Activated CD4-positive, alpha-beta memory T cell treated with anti-CD3 and anti-CD28 coated beads for 36 hours (primary cell): ENCODE results near the gene DENND1A. TPM values are rescaled to one million over a fixed set of nuclear protein-coding genes. Genes with fewer than 3 reads are reported as not detected.

Source experiments
- CTCF ChIA-PET: fragments of 350-600 bp; sonication (Branson Sonifier 250); formaldehyde crosslinking; loops from one replicate; lab custom pipeline; 2021; ENCODE audit warnings: antibody characterized with exemption, inconsistent platforms; lab: Charles Lee
- POLR2A ChIA-PET: fragments of 350-600 bp; sonication (Branson Sonifier 250); formaldehyde crosslinking; loops from one replicate; lab custom pipeline; 2021; ENCODE audit warnings: antibody characterized with exemption; lab: Charles Lee
- DNase-seq: peaks from one replicate; pipeline ENCODE4 v3.0.0-alpha.2; 2020
- H3K27ac Mint-ChIP-seq: one replicate; pipeline ENCODE4 v1.8.0; 2021; ENCODE audit warnings: mixed read lengths
- H3K27me3 Mint-ChIP-seq: one replicate; pipeline ENCODE4 v1.8.0; 2021; ENCODE audit warnings: mixed read lengths
- H3K36me3 Mint-ChIP-seq: one replicate; pipeline ENCODE4 v1.8.0; 2021; ENCODE audit warnings: mixed read lengths
- H3K4me1 Mint-ChIP-seq: one replicate; pipeline ENCODE4 v1.8.0; 2021; ENCODE audit warnings: low read depth, mixed read lengths
- H3K4me3 Mint-ChIP-seq: one replicate; pipeline ENCODE4 v1.8.0; 2021; ENCODE audit warnings: mild to moderate bottlenecking, mixed read lengths
- H3K9me3 Mint-ChIP-seq: one replicate; pipeline ENCODE4 v1.8.0; 2021; ENCODE audit warnings: mixed read lengths
- intact Hi-C: fragments of 100-400 bp; cut with micrococcal nuclease; formaldehyde crosslinking; loops from one replicate; pipeline ENCODE4 v1.15.1; 2023
- total RNA-seq, 2 experiments: library from RNA; stranded (reverse); gene quantifications; one replicate each; pipeline ENCODE4 v1.2.3, GENCODE V29; 2021

Gene DENND1A
- total RNA-seq, 2 experiments from 2014 or later, result 17.3 to 18.0 TPM

GRCh38 chr9:123390337-123391135, 539.4 kb downstream of the DENND1A start:
- Mint-ChIP-seq H3K4me3 (no peak overlapping the region), H3K36me3 (no peaks in the 10 kb centered on the region), H3K4me1 (no peaks in the 10 kb centered on the region), H3K27me3 (no peaks in the 10 kb centered on the region), H3K9me3 (peaks cover 2% of the 10 kb centered on the region), H3K27ac (no peak overlapping the region)
- intact Hi-C loops, result no loop called here
- POLR2A ChIA-PET, result no interaction called here
- no peak for DNase-seq
- CTCF ChIA-PET, result no interaction called here

- Mint-ChIP-seq H3K36me3 (no peaks in the 10 kb centered on the region), H3K4me1 (no peaks in the 10 kb centered on the region), H3K27me3 (no peaks in the 10 kb centered on the region), H3K9me3 (peaks cover 2% of the 10 kb centered on the region), H3K4me3 (no peak overlapping the region), H3K27ac (no peak overlapping the region)
- ChIA-PET CTCF (interaction anchor here (0.6 kb wide), 1 partner anchor 399 kb away, joined by 3 read pairs; no protein-coding TSS in a partner anchor), POLR2A (no interaction called here)
- intact Hi-C loops, result no loop called here
- no peak for DNase-seq
These were observed 540.2 kb downstream of the DENND1A start for GRCh38 chr9:123389698-123390097.

GRCh38 chr9:123389070-123389469, 540.9 kb downstream of the DENND1A start:
- H3K4me3 Mint-ChIP-seq, result no peak overlapping the region

GRCh38 chr9:123387686-123388085, 542.2 kb downstream of the DENND1A start:
- no peaks in the 10 kb centered on the region for H3K4me1 Mint-ChIP-seq
- intact Hi-C loops, result no loop called here
- H3K27me3 Mint-ChIP-seq, result no peaks in the 10 kb centered on the region
- no peak overlapping the region for H3K4me3 Mint-ChIP-seq
- CTCF ChIA-PET, result interaction anchor here (6.9 kb wide), 1 partner anchor 36 kb away, joined by 93 read pairs; the partner anchor contains the start of gene CRB2
- H3K36me3 Mint-ChIP-seq, result no peaks in the 10 kb centered on the region
- DNase-seq, result no peak
- POLR2A ChIA-PET, result no interaction called here
- H3K27ac Mint-ChIP-seq, result no peak overlapping the region
- no peaks in the 10 kb centered on the region for H3K9me3 Mint-ChIP-seq

More at GRCh38 chr9:123389070-123389469, 540.9 kb downstream of the DENND1A start:
- H3K27ac Mint-ChIP-seq, result no peak overlapping the region
- peaks cover 2% of the 10 kb centered on the region for H3K9me3 Mint-ChIP-seq
- CTCF ChIA-PET, result interaction anchor here (6.9 kb wide), 1 partner anchor 37 kb away, joined by 93 read pairs; the partner anchor contains the start of gene CRB2
- H3K4me1 Mint-ChIP-seq, result no peaks in the 10 kb centered on the region
- intact Hi-C loops, result no loop called here
- POLR2A ChIA-PET, result no interaction called here
- H3K27me3 Mint-ChIP-seq, result no peaks in the 10 kb centered on the region
- DNase-seq, result no peak
- H3K36me3 Mint-ChIP-seq, result no peaks in the 10 kb centered on the region

- CTCF ChIA-PET, result interaction anchor here (6.9 kb wide), 1 partner anchor 32 kb away, joined by 93 read pairs; the partner anchor contains the start of gene CRB2
- intact Hi-C loops, result no loop called here
- POLR2A ChIA-PET, result no interaction called here
- DNase-seq, result no peak
- Mint-ChIP-seq H3K4me3 (no peak overlapping the region), H3K27ac (no peak overlapping the region), H3K36me3 (no peaks in the 10 kb centered on the region), H3K4me1 (no peaks in the 10 kb centered on the region), H3K27me3 (no peaks in the 10 kb centered on the region), H3K9me3 (no peaks in the 10 kb centered on the region)
These were observed 546.3 kb downstream of the DENND1A start for GRCh38 chr9:123383512-123384170.

GRCh38 chr9:123382653-123383511, 547.0 kb downstream of the DENND1A start:
- H3K4me3 Mint-ChIP-seq, result no peak overlapping the region
- ChIA-PET CTCF (interaction anchor here (6.9 kb wide), 1 partner anchor 31 kb away, joined by 93 read pairs; the partner anchor contains the start of gene CRB2), POLR2A (no interaction called here)
- H3K4me1 Mint-ChIP-seq, result no peaks in the 10 kb centered on the region
- no peaks in the 10 kb centered on the region for H3K27me3 Mint-ChIP-seq
- DNase-seq, result no peak
- intact Hi-C loops, result no loop called here
- no peaks in the 10 kb centered on the region for H3K36me3 Mint-ChIP-seq
- no peak overlapping the region for H3K27ac Mint-ChIP-seq
- H3K9me3 Mint-ChIP-seq, result no peaks in the 10 kb centered on the region

- no peaks in the 10 kb centered on the region for H3K36me3 Mint-ChIP-seq
- ChIA-PET CTCF (interaction anchor here (1.2 kb wide), 1 partner anchor 27 kb away, joined by 3 read pairs; no protein-coding TSS in a partner anchor), POLR2A (no interaction called here)
- H3K27me3 Mint-ChIP-seq, result peaks cover 7% of the 10 kb centered on the region
- H3K4me1 Mint-ChIP-seq, result no peaks in the 10 kb centered on the region
- H3K27ac Mint-ChIP-seq, result no peak overlapping the region
- intact Hi-C loops, result no loop called here
- no peaks in the 10 kb centered on the region for H3K9me3 Mint-ChIP-seq
- no peak overlapping the region for H3K4me3 Mint-ChIP-seq
- no peak for DNase-seq
These were observed 548.8 kb downstream of the DENND1A start for GRCh38 chr9:123380852-123381705.

GRCh38 chr9:123378956-123379660, 550.8 kb downstream of the DENND1A start:
- no peak overlapping the region for H3K4me3 Mint-ChIP-seq
- no peaks in the 10 kb centered on the region for H3K36me3 Mint-ChIP-seq
- no peaks in the 10 kb centered on the region for H3K9me3 Mint-ChIP-seq
- H3K27ac Mint-ChIP-seq, result no peak overlapping the region
- H3K4me1 Mint-ChIP-seq, result no peaks in the 10 kb centered on the region
- ChIA-PET POLR2A (no interaction called here), CTCF (no interaction called here)
- DNase-seq, result no peak
- H3K27me3 Mint-ChIP-seq, result peaks cover 21% of the 10 kb centered on the region
- intact Hi-C loops, result no loop called here

GRCh38 chr9:123378025-123378424, 551.9 kb downstream of the DENND1A start:
- intact Hi-C loops, result no loop called here
- Mint-ChIP-seq H3K4me3 (no peak overlapping the region), H3K27ac (no peak overlapping the region)

GRCh38 chr9:123377211-123377971, 552.5 kb downstream of the DENND1A start:
- Mint-ChIP-seq H3K4me3 (no peak overlapping the region), H3K9me3 (no peaks in the 10 kb centered on the region), H3K27me3 (peaks cover 29% of the 10 kb centered on the region), H3K36me3 (no peaks in the 10 kb centered on the region), H3K4me1 (peaks cover 2% of the 10 kb centered on the region), H3K27ac (no peak overlapping the region)
- intact Hi-C loops, result no loop called here
- DNase-seq, result no peak
- ChIA-PET CTCF (no interaction called here), POLR2A (no interaction called here)

More at GRCh38 chr9:123378025-123378424, 551.9 kb downstream of the DENND1A start:
- Mint-ChIP-seq H3K36me3 (no peaks in the 10 kb centered on the region), H3K4me1 (no peaks in the 10 kb centered on the region), H3K9me3 (no peaks in the 10 kb centered on the region), H3K27me3 (peaks cover 24% of the 10 kb centered on the region)
- ChIA-PET POLR2A (no interaction called here), CTCF (interaction anchor here (0.7 kb wide), 1 partner anchor 1706 kb away, joined by 3 read pairs; no protein-coding TSS in a partner anchor)
- no peak for DNase-seq
